Activated CD8-positive, alpha-beta memory T cell treated with anti-CD3 and anti-CD28 coated beads, Interleukin-2, amount 50 U/mL, for 1 hour (primary cell): ENCODE results near the gene VAMP5.
"Not testable (repeated sequence)": the region's sequence is repeated elsewhere in the genome, so short reads cannot be mapped to it uniquely, and the experiment has no call there.

ENCODE experiments used
- DNase-seq: peaks from one replicate; pipeline ENCODE4 v3.0.0-alpha.2; 2020; ENCODE audit errors: extremely low read depth

VAMP5 gene

DNA sequence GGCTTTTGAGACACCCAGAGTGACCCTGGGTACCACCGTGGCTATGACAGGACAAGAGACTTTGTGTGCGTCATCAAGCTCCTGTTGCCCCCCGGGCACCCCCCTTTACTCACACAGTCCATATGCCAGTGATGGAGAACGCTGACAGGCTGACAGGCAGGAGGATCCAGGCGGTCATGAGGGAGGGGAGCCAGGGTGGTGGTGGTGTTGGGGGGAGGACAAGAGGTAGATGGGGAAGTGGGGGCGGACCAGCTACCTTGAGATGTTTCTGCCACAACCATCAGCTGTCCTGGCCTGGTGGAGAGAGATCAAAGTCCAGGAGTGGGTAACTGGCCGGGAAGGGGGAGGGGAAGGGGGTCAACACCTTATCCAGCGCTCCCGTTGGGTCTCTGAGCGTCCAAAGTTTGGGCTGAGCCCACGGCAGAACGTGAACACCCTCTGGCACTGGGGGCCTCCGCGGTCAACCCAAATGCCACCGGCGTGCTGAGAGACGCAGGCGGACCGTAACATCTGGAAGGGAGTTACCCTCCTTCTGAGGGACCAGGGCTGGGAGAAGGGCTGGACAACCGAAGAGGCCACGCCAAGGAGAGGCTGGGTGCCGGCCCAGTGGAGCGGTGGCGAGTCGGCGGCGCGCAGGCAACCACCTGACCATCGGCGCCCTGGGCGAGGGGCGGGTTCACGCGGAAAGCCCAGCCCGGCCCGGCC is 17.7 kb downstream of the VAMP5 start:
- DNase-seq = no peak

DNA sequence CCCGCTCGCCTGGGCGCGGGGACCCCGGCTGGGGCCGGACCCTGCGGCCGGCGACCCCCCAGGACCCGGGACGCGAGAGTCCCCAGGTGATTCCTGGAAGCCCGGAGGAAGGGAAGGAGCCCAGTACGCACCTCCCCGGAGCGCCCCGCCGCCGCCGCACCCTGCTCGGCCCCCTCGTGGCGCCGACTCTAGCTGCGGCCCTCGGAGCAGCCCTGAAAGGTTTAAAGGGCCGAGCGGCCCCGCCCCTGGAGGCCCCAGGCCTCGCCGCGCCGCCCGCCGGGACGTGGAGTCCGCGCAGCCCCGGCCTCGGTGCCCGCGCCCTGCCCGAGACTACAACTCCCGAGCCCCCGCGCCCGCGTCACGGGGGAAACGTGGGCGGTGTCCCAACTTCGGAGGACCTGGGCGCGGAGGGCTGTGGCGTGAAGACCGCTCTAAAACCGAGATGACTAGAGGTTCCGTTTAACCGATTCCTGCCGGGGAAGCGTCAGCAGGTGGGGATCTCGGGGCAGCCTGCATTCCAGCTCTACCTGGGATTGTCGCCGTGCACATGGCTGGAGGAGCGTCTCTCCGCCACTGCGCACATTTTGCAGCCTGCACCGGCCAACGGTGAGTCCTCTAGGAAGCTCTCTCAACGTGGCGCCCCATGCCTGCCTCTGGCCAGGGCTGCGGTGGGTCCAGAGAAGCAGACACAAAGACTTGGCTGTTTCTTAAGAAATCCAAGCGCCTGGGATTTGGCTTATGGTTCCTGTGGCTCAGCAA is 18.4 kb downstream of the VAMP5 start, which contains the start of gene TMEM150A:
TMEM150A (minus strand) TSS at position 223 of the 759 bp plus-strand sequence. CDS start 750 bp downstream, outside the sequence.
- peak; percentile 32 for DNase-seq

DNA sequence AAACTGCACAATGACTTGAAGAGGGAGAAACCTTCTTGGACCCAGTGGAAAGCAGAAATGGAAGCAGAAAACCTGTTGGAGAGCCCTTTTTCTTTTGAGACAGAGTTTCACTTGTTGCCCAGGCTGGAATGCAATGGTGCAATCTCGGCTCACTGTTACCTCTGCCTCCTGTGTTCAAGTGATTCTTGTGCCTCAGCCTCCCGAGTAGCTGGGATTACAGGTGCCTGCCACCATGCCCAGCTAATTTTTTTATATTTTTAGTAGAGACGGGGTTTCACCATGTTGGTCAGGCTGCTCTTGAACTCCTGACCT is 19.9 kb downstream of the VAMP5 start:
- DNase-seq = not testable (repeated sequence)

DNA sequence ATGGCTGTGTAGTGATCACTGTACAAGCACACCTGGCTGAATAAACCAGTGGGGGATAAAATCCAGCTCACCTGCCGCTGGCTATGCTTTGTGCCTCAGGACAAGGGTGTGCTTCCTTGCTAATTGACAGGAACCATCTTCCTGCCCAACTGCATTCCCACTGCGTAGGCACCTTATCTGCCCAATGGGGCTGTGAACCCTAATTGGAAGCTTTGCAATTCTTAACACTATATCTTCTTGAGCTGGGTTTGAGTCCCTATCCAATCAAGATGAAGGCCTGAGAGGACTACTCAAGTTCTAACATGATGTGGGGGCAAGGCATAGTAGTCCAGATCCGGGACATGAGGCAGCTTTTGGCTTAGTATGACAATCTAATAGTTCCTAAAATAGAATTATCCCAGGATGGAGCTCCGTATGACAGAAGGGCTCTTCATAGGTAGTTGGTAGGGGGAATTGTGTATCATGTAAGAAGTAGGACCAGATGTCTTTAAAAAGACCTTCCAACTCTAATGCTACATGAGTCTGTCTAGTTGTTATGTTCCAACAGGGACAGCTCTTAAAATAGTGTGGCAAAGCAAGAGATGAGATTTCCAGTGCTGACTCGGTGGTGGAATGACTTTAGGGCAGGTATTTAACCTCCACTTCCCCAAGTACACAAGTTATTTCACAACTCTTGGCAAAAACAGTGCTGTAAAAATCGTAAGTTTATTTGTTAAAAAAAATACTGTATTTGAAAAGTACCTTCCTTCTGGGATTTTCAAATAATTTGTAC is 20.5 kb downstream of the VAMP5 start:
- DNase-seq = no peak

DNA sequence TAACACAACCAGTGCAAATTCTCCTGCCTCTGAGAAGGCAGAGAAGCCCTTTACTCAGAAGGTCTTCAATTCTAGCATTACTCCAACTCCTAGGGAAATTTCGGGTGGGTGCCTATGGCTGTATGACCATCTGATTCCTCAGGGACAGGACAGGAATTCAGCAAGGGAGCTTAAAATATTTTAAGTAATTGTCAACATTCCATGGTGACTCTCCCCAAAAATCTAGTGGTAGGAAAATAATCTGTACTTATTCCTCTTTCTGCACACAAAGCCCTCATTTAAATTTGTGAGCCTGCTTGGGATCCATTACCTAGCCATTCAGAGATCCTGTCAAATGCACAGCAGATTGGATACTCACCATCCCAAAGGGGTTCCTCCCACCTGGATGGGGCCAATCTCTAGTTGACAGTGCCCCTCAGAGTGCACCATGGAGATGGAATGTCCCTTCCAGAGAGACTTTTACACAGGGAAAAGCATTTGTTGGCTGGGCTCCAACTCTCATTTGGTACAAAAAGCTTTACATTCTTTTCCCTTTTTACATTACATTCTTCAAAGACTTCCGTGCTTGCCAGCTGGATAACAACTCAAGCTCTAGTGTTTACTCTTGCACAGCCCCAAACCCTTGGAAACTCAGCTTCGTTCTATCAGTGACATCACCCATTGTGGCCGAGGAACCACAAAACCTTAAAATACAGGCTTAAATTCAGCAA is 21.3 kb downstream of the VAMP5 start:
- DNase-seq = no peak

DNA sequence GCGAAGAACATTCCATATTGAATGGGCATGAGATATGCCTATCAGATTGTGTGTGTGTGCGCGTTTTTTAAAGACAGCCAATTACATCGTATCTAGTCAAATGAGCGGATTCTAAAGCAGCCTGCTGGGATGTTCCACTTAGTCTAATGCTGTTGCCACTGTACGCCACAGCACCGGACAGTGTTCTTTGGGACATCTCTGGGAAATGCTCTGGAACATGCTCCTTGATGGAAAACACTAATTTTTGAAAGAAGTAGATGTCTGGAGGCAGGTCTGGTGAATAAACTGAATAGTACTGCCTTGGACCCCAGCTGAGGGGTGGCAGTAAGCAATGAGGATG is 21.9 kb downstream of the VAMP5 start:
- DNase-seq = no peak

DNA sequence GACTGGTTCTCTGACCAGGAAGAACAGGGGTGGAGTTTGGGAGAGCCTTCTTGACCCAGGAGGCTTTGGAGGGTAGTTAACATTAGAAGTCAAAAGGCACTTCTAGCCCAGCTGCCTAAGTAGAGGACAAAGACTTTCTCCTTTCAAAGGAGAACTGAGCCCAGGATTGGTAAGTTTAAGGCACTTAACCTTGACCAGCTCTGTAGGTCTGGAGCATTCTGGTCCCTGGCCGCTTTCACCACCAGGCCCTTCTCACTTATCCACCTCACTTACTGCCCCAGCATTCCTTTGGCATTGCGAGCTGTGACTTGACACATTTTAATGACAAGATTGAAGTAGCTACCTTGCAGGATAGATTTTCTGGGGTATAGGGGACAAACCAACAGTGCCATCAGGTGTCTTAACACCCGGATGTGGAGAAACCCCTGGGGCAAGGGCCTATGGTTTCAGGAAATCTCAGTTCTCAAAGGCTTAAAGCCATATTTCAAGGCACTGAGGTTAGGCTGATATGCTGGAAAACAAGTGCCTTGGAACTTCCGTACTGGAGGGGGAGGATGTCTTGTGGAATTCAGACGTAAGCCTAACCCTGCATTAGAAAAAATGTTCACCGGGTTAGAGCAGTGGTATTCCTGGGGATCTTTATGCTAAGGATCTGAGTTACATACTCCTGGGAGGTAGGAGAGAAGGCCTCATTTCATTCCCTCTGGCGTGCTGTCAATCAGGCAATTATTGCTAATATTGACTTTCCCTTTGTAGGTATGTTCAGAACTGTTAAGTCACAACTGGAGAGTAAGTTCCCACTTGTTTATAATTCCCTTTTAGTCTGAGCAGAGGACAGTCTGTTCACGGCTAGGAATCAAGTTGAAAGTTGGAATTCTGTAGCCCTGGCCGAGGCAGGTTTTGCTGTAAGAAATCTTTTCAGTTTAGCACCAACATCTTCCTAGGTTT is 23.3 kb downstream of the VAMP5 start:
- no peak for DNase-seq

DNA sequence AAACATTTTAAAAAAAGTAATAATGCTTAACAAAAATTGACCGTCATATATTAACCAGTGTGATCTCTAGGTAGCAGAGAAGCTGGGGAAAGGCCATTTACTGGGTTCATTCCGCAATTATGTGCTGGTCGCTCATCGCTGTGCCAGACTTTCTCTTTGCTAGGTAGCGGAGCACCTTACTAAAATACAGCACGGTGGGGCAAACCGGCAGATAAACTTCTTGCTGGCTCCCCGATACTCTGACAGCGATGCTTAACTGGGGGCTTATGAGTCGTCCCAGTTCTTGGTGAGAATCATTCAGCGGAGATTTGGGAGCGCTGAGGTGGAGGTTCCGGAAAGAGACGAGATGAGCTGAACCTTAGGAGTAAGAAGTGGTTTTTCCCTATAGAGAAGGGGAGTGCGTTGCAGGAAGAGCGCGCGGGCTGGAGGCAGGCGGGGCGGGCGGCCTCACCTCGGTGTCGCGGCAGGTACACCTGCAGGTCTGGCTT is 27.0 kb downstream of the VAMP5 start:
- no peak for DNase-seq

DNA sequence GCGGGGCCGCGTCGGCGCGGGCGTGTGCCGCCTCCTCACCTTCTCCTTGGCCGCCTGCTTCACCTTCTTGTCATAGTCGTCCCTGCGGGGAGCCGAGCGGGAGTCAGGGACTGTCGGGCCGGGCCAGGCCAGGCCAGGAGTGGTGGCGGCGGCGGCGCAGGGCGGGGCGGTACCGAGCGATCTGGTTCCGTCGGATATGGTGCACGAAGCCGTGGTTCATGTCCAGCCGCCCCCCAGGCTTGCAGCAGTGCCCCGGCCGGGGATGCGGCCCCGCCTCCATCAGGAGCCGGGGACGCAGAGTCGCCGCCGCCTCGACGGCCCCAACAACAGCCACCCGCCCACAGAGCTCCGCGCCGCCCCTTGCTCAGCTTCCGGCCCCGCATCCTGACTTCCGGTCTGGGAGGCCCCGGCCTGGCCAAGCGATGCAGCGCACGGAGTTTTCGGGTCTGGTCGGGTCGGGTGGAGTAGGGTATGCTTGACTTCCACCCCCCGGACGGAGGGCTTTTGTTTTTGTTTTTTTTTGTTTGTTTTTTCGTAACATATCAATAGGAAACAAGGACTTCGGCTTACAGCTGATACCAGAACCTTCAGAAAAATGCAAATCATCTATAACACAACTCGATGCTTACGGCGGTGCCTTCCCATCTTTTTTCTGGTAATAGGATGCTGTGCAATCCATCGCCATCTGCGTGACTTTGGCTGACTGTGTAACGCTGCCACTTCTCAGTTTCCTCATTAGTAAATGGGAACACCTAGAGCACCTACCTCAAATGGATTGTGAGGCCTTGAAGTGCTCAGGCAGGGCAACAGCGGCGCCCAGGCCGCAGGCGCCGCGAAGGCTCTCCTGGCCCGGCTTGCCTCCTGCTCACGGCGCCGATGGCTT is 27.7 kb downstream of the VAMP5 start, which contains the start of gene C2orf68:
C2orf68 (minus strand) TSS at position 362 of the 883 bp plus-strand sequence; CDS start at position 280, 82 bp downstream.
- DNase-seq = peak; percentile 36

DNA sequence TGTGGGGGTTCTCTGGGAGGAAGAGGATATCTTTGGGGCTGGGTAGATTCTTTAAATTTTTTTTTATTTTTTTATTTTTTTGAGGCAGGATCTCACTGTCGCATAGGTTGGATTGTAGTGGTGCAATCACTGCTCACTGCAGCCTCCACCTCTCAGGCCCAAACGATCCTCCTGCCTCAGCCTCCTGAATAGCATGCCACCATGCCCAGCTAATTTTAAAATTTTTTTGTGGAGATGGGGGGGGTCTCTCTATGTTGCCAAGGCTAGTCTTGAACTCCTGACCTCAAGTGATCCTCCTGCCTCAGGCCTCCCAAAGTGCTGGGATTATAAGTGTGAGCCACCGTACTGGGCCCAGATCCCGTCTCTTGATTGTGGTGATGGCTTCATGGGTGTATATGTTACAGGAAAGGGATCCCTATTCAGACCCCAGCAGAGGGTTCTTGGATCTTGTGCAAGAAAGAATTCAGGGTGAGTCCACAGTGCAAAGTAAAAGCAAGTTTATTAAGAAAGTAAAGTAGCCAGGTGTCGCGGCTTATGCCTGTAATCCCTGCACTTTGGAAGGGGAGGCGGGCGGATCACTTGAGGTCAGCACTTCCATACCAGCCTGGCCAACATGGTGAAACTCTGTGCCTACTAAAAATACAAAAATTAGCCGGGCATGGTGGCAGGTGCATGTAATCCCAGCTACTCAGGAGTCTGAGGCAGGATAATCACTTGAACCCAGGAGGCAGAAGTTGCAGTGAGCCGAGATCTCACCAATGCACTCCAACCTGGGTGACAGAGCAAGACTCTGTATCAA is 29.7 kb downstream of the VAMP5 start:
- no peak for DNase-seq

DNA sequence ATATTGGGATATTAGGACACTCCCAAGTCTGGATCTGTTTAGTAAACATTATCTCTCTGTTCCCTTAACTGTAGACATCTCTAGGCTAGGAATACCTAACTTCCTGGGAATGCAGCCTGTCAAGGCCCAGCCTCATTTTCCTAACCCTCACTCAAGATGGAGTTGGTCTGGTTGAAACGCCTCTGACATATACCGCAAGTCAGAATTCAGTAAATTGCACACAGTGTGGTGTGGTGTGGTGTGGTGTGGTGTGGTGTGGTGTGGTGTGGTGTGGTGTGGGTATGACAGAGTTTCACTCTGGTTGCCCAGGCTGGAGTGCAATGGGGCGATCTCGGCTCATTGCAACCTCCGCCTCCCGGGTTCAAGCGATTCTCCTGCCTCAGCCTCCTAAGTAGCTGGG is 30.5 kb downstream of the VAMP5 start:
- DNase-seq = not testable (repeated sequence)

DNA sequence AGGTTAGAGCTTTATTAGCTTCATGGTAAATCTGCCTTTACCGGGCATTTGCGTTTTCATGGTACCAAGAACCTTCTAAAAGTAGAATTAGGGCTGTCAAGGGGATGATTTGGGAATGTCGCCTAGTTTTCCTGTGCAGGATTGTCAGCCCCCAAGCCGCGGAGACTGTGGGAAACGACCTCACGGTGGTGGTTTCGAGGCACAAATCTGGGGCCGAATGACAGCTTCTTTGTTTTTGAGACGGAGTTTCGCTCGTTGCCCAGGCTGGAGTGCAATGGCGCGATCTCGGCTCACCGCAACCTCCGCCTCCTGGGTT is 31.1 kb downstream of the VAMP5 start:
- no peak for DNase-seq

DNA sequence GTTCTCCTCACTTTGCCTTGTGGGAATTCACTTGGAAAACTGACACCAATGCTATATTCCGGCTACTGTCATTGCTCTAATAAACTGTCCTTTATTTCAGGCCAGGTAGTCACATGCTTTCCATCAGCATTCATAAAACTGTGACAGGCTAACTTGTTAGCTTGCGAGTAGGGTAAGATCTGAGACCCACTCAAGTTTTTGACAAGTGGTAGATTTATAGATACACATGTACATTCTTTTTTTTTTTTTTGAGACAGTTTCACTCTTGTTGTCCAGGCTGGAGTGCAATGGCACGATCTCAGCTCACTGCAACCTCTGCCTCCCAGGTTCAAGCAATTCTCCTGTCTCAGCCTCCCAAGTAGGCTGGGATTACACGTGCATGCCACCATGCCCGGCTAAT is 33.5 kb downstream of the VAMP5 start:
- DNase-seq = not testable (repeated sequence)

DNA sequence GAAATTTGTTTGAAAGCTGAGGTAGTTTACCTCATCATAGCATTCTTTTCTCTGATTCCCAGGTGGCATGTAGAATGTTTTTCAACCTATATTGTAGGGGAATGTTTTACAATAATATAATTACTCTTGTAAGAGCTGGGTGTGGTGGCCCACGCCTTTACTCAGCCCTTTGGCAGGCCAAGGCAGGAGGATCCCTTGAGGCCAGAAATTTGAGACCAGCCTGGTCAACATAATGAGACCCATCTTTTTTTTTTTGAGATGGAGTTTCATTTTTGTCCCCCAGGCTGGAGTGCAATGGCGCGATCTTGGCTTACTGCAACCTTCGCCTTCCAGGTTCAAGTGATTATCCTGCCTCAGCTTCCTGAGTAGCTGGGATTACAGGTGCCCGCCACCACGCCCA is 35.4 kb downstream of the VAMP5 start:
- DNase-seq = no peak

DNA sequence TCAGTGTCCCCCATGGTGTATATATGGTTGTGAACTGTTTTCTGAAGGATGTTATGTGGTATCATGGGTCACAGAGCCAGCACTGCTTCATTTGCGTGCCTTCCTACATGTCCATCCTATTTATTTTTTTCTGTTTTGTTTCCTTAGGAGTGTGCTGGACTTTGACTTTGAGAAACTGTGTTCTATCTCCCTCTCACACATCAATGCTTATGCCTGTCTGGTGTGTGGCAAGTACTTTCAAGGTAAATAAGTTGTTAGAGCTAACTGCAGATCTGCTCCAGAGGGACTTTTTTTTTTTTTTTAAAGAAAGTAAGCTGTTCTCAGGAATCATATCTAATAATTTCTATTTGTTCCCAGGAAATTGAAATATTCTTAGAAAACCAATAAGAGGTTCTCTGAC is 37.1 kb downstream of the VAMP5 start:
- DNase-seq = no peak

DNA sequence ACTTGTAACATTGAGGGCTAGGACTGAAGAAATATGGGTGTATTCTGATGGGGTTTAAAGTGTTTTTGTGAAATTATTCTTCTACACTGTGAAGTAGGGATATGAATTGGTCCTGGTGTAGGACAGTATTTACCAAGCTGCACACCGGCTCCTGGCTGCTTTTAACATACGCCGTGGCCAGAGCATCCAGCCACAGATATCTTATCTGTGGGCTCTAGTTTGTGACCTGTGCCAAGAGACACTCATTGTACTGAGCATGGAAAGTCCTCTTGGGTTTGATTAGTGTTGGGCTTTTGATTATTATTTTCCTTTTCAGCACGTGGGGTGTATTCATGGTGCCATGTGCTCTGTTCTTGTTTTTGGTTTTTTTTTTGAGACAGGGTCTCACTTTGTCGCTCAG is 39.8 kb downstream of the VAMP5 start:
- DNase-seq = no peak

DNA sequence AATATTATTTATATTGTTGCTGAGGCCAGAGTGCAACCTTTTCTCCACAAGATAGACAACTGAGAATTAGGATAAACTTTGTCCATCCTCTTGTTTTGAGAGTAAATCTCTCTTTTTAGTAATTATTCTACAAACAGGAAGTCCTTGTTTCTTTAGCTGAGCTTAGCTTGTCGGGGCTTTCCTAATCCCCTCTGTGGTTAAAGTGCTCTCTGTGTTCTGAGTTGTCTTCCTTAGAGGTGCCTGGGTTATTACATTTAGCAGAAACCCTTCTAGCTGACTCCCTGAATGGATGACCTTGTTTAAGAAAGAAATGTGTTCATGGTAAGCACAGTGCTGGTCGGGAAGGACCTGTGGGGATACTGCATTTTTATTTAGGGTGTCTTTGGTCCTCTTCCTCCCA is 44.4 kb downstream of the VAMP5 start:
- no peak for DNase-seq

DNA sequence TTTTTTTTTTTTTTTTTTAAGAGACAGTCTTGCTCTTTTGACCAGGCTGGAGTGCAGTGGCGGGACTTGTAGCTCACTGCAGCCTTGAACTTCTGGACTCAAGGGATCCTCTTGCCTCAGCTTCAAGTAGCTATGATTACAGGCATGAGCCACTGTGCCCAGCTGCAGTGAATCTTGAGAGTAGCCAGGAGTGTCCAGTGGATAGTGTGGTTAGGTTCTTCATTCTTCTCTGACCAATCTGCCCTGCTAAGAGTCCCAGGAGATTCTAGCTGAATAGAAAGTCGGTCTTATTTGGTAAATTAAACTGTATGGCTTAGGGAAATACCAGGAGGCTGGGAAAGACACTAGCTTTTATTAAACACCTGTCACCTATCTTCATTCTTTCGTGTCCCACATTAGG is 47.1 kb downstream of the VAMP5 start:
- no peak for DNase-seq

DNA sequence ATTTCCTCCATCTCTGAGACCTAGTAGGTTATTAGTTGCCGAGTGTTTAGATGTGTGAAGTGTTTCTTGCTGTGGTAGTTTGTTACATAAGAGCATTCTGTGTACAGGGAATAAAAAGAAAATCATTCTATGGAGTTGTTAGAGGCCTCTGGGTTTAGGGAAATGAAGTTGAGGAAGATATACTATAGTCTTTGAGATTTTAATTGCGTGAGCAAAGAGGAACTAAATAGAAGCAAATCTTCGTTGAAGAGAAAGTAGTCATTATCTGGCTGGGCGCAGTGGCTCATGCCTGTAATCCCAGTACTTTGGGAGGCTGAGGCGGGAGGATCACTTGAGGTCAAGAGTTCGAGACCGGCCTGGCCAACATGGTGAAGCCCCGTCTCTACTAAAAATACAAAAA is 50.8 kb downstream of the VAMP5 start:
- DNase-seq = no peak
